ENCODE measurements around the gene MIP.
"Not testable (repeated sequence)": the region's sequence is repeated elsewhere in the genome, so short reads cannot be mapped to it uniquely, and the experiment has no call there.

The MIP gene

GRCh38 chr12:56410768-56411167 lies 43.7 kb downstream of the MIP start:
- DNase-seq (ENCODE audit: low read depth in 2 of 2): no peak

- DNase-seq (ENCODE audit: low read depth in 2 of 2): no peak
These were observed 45.5 kb downstream of the MIP start for GRCh38 chr12:56408799-56409417.

- not testable (repeated sequence) for DNase-seq (ENCODE audit: low read depth in 2 of 2)
These were observed 50.2 kb downstream of the MIP start for GRCh38 chr12:56404227-56404626.

GRCh38 chr12:56401612-56402011 lies 52.8 kb downstream of the MIP start:
- not testable (repeated sequence) for DNase-seq (ENCODE audit: low read depth in 2 of 2)

GRCh38 chr12:56401125-56401524 lies 53.3 kb downstream of the MIP start:
- DNase-seq (ENCODE audit: low read depth in 2 of 2): not testable (repeated sequence)

Measured in activated CD8-positive, alpha-beta memory T cell treated with anti-CD3 and anti-CD28 coated beads for 4 hours (primary cell).